GM21381 (cell line): Measurements from ENCODE around the gene NBPF12.
A peak's percentile ranks its signal among the peaks of the same experiment; 100 is the strongest.
"Not testable (repeated sequence)": the region's sequence is repeated elsewhere in the genome, so short reads cannot be mapped to it uniquely, and the experiment has no call there.

Source experiments
- ATAC-seq: cut with Tn5 transposase; IDR thresholded peaks from one replicate; pipeline ENCODE4 v1.9.1; 2021; ENCODE audit warnings: mild to moderate bottlenecking, moderate library complexity; ENCODE audit not compliant: unreplicated experiment

NBPF12 gene

GRCh38 chr1:146938242-146938902 lies at the start of gene NBPF12:
Gene NBPF12, plus strand, starts transcription at chr1:146938324. Its CDS starts 21,820 bp downstream, at chr1:146960144.
- ATAC-seq, result peak; percentile 74

DNA sequence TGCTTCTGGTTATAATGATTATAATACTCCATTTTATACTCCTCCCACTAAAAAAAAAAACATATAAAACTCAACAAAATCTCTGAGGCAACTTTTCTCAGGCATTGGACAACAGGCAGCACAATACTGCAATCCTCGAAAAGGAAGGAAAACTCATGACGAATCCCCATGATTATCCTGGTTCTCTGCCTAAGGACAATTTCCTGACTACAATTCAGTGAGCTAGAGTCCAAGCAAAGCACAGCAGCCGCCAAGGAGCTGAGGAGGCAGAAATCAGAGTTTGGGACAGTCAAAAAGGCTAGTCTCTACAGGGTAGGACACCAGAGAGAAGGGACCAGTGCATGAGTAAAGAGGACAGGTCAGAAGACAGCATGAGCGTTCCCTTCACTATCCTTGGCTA lies 46.8 kb upstream of the NBPF12 start:
- ATAC-seq, result not testable (repeated sequence)

- ATAC-seq, result not testable (repeated sequence)
Measured at GRCh38 chr1:146892331-146892730, 45.8 kb upstream of the NBPF12 start.

- ATAC-seq, result not testable (repeated sequence)
Measured at GRCh38 chr1:146907565-146908261, 30.4 kb upstream of the NBPF12 start.

DNA sequence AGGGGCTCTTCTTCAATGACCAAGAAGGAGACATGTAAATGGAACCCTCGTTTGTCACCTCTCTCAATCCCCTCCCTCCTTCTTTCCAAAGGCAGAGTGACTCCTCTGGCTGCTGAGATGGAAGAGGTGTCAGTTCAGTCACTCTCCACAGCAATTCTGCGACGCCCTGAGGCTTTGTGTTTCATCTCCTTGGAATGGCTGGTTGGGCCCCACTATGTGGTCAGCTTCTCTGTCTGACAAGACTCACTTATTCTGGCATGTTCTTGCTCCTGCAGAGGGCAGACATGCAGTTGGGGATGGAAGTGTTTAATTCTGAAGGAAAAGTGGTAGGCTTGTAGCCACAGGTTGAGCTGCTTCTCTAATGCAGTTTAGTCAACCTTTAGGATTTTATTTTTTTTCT lies 25.1 kb upstream of the NBPF12 start:
- ATAC-seq, result not testable (repeated sequence)

DNA sequence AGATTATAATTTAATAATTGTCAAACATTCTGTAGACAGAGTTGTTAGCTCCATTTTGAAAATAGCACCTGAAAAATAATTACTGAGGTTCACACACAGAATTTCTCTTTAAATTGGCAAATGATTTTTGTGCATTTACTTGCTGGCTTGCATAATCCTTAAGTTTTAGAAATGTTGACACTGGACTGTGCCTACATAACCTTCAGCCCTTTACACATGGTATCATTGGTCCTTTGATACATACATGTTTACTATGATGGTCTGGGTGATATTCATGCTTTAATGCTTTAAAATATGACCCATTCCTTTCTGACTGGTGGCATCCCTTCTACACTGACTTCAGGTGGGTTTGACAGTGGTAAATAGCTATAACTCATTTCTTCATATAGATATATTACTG lies 17.3 kb upstream of the NBPF12 start:
- not testable (repeated sequence) for ATAC-seq

DNA sequence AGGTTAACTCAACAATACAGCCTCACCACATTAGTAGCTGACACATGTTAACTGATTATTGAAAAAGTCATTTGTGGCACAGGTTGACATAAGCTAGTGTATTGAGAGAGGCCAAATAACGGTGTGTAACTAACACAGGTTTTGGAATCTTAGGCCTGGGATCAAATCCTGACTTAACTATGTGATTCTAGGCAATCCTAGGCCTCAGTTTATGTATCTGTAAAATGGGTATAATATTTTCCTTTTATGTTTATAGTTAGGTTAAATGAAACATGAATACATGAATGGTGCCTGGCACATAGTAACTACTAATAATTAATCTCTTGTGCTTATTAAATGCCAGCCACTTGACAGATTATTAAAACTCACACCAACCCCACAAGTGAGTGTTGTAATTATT lies 15.5 kb upstream of the NBPF12 start:
- ATAC-seq, result not testable (repeated sequence)

- not testable (repeated sequence) for ATAC-seq
Measured at GRCh38 chr1:146924106-146924505, 14.0 kb upstream of the NBPF12 start.

- not testable (repeated sequence) for ATAC-seq
Measured at GRCh38 chr1:146926413-146926812, 11.7 kb upstream of the NBPF12 start.

GRCh38 chr1:146930225-146930624 lies 7.9 kb upstream of the NBPF12 start:
- ATAC-seq, result not testable (repeated sequence)

DNA sequence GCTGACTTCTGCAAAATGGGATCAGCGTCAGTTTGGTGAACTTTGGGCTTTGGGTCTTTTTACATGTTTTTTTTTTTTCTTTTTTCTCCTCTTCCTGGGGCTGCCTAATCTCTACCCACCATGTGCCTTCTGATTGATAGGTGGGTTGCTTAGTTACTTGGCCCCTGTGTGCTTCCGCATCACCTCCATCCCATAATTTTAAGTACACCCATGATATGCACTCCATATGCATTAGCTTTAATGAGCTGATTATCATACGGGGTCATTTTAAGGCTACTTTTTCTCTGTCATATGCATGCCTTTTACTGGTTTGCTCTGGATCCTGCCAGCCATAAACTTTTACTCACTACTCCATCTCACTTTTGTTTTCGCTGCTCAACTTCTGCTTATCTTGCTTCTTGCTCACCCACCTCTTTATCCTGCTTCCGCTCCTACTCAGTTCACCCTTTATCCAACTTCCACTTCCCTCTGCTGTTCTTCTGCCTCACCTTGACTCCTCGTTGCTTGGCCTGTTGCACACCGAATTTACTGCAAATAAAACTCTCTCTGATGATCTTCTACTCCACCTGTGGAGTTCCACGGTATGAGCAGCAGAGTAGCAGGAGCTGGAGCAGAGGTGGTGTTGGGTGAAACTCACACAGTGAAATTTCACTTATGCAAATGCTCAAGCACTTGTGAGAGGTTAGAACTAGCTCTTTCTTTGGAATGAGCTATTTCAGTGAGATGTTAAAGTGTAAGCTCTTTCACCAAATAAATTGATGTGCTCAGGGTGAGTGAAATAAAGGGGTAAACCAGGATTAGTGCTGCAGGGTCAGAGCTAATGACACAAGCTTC lies 3.5 kb upstream of the NBPF12 start:
- ATAC-seq, result not testable (repeated sequence)

DNA sequence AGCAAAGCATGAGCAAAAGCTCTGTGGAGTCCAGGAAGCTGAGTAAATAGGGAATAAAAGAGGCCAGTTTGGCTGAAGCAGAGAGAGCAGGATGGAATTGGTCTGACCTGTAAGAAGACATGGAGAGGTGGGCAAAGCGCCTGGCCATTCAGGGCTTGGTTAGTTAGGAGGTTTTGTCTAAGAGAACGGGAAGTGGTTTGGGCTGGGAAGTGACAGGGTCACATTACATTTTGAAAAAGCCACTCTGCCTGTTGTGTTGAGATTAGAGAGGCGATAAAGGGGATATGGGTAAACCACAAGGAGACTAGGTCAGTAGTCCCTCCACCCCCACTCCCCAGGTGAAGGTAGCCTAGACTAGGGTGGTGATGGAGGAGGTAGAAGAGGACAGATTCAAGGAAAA lies 662 bp upstream of the NBPF12 start:
- ATAC-seq, result not testable (repeated sequence)

DNA sequence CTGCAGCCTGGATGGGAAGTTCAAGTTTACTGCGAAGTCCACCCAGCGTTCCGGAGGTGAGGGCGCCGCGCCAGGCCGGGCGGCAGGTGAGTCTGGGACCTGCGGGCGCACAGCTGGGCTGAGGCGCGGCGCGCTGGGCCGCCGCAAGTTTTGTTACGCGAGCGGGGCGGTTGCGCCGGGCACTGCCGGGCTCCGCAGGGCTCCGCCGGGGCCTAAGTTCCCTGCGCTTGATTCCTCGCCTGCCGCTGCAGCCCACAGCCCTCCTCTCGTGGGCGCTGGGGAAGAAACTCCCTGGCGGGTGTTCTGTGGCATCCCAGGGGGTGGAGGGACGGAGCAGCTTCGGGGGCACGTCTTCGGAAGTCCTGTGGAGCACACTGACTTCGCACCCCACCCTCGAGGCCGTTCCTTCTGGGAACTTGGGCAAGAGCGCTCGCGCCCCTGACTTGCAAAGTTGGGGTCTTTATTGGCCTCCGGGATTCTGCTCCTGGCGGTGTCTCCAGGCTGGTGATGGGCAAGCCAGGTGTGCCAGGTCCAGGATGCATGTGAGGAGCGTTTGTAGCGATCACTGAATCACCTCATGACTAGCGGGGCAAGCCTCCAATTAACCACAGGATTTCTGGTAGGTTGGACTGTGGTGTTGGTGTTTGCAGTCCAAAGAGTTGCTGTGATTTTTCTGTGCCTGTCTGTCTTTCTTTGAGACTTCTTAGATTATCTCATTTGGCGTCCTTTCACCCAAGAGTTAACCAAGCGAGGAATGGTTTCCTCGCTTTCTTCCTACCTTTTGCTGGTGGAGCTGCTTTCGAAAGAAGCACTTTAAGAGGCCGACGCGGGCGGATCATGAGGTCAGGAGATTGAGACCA lies 1.0 kb downstream of the NBPF12 start:
- ATAC-seq, result peak; percentile 32

DNA sequence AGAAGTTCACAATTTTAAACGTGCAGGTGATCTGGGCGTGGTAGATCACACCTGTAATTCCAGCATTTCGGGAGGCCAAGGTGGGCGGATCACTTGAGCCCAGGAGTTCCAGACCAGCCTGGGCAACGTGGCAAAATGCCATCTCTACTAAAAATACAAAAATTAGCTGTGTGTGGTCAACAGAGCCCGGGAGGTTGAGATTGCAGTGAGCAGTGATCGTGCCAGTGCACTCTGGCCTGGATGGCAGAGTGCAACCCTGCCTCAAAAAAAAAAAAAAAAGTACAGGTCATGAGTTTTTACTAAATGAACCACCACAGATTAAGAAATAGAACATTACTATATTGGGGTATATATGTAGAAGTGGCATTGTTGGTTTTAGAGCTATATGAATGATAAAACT lies 2.2 kb downstream of the NBPF12 start:
- ATAC-seq, result not testable (repeated sequence)

DNA sequence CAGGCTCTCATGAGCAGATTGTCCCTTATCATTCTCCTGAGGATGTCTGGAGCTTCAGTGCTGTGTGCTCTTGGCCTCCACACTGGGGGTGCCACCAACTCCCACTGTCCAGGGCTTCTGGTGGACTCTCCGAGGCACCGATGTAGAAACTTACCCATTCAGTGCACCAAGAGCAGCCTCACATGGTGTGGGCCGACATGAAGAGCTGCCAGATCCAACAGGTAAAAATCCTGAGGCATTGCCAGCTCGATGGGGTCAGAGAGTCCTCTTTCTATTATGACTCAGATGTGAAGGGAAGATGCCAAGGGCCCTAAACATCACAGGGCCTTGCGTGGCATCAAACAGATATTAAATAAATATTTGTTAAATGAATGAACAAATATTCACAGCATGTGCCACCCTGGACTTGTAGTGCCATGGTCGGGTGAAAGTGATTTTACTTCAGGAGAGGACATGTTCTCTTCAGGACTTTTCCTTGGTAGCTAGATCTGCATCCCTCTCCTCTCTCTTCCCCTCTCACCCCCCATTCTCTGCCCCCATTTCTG lies 5.3 kb downstream of the NBPF12 start:
- not testable (repeated sequence) for ATAC-seq

- not testable (repeated sequence) for ATAC-seq
Measured at GRCh38 chr1:146948127-146948526, 10.0 kb downstream of the NBPF12 start.

DNA sequence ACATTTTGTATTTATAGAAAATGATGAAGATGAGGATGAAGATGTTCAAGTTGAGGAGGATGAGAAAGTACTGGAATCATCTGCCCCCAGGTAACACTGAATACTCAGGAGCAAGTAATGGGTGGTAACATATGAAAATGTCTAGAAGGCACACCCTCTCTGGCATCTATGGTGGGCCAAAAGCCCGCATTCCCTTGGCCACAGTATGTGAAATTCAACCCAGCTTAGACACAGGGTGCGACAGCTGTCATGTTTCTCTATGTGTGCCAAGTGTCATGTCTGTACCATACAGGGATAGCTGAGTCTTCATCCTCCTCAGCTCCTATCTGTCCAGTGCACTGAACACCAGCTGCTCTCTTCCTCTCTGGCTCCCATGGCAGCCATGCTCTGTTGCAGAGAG lies 26.2 kb downstream of the NBPF12 start:
- ATAC-seq, result not testable (repeated sequence)

DNA sequence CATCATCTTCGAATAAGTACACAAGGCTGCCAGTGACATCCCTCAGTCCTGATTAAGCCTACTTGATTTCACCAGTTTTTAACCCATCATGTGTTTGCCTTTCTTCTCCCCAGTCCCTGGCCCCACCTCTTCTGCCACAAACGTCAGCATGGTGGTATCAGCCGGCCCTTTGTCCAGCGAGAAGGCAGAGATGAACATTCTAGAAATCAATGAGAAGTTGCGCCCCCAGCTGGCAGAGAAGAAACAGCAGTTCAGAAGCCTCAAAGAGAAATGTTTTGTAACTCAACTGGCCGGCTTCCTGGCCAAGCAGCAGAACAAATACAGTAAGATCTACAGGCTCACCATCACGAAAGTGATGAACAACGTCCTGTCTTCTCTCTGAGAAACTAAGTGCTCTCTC lies 28.2 kb downstream of the NBPF12 start:
- ATAC-seq, result not testable (repeated sequence)

GRCh38 chr1:146970656-146971055 lies 32.5 kb downstream of the NBPF12 start:
- not testable (repeated sequence) for ATAC-seq

DNA sequence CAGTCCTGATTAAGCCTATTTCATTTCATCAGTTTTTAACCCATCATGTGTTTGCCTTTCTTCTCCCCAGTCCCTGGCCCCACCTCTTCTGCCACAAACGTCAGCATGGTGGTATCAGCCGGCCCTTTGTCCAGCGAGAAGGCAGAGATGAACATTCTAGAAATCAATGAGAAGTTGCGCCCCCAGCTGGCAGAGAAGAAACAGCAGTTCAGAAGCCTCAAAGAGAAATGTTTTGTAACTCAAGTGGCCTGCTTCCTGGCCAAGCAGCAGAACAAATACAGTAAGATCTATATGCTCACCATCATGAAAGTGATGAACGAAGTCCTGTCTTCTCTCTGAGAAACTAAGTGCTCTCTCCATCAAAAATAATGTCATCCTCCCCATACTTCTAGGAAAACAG lies 34.6 kb downstream of the NBPF12 start:
- not testable (repeated sequence) for ATAC-seq
